ENCODE data around the gene DDN.

The DDN gene

DNA sequence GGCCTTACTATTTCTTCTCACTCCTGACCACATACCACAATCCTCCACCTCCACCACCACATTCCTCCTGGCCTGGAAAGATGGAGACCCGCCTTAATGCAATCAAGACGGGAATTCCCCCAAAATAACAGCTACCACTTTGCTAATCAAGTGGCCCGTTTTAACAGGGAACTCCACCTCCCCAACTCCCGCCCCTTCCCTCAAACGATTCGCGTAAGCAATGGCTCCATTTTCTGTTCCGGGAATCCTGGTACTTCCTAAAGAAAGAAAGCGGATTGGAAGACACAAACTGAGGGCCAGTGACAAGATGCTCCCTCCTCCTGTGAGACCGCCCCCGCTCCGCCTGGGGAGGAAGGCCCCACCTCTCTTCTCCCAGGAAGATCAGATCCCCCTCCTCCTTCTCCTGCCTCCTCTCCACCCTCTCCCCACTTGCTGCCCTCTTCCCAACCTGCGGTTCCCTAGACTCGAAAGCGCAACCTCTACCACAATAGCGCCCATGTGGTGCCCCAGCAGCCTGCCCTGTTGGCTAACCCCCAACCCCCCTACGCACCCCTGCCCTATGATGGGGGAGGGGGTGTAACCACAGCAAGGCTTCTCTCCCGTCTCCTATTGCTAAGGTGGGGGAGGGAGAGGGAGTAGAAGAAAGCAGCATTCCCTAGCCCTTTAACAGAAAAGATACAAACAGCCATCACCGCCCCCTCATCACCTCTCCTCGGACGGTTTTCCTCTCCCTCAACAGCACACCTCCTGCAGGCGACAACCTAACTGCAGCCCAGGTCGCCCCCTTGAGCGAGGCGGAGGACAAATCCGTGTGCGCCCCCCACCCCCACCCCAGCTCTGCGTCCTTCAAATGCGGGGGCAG, 42.7 kb downstream of the DDN start:
- peaks cover 8% of the 10 kb centered on the region; the same call in 1 of the 2 replicates for H3K4me1 ChIP-seq (ENCODE audit: insufficient read depth, low read length)
- H3K27ac ChIP-seq (ENCODE audit: low read depth, low read length) = peak overlapping the region; percentile 96
- no peaks in the 10 kb centered on the region for H3K27me3 ChIP-seq (ENCODE audit: insufficient read depth, low read length)
- H3K4me3 ChIP-seq (ENCODE audit: low read length) = peak overlapping the region; percentile 98
- H3K36me3 ChIP-seq (ENCODE audit: insufficient read depth, low read length) = peaks cover 42% of the 10 kb centered on the region
- 0% methylated on average over 27 of the region's 29 CpGs for WGBS
- peak overlapping the region; percentile 95 for H3K9ac ChIP-seq (ENCODE audit: low read depth, low read length)
- no peaks in the 10 kb centered on the region for H3K9me3 ChIP-seq (ENCODE audit: insufficient read depth, low read depth, low read length)

DNA sequence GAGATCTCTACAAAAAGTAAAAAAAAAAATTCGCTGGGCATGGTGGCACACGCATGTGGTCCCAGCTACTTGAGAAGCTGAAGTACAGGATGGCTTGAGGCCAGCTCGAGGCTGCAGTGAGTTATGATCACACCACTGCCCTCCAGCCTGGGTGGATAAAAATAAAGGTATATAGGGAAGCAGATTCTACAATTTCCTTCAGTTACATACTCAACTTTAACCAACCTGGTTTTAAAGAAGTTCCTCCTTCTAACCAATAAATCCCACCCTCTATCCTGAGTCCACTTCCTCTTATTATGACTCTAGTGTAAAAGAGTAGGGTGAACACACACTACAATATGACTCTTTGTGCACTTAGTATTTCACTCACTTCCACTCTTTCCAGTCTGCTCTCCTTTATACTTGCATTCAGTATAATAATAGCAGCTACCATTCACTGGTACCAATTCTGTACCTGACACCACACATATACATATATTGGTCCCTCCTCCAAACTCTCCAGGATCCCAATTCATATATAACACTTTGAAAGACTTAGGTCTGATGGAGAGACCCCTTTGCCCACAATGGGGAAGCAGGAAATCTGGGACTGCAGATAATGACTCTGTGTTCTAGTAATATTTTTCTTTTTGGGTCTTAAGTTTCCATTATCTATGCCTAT, 44.2 kb downstream of the DDN start:
- peaks cover 8% of the 10 kb centered on the region; the same call in 1 of the 2 replicates for H3K4me1 ChIP-seq (ENCODE audit: insufficient read depth, low read length)
- no peak overlapping the region for H3K9ac ChIP-seq (ENCODE audit: low read depth, low read length)
- 95% methylated on average over 3 of the region's 3 CpGs for WGBS
- peak overlapping the region; percentile 98 for H3K4me3 ChIP-seq (ENCODE audit: low read length)
- peaks cover 42% of the 10 kb centered on the region for H3K36me3 ChIP-seq (ENCODE audit: insufficient read depth, low read length)
- no peaks in the 10 kb centered on the region for H3K9me3 ChIP-seq (ENCODE audit: insufficient read depth, low read depth, low read length)
- no peaks in the 10 kb centered on the region for H3K27me3 ChIP-seq (ENCODE audit: insufficient read depth, low read length)
- H3K27ac ChIP-seq (ENCODE audit: low read depth, low read length) = no peak overlapping the region

- H3K27me3 ChIP-seq (ENCODE audit: insufficient read depth, low read length) = no peaks in the 10 kb centered on the region
- 93% methylated on average over 3 of the region's 3 CpGs for WGBS
- H3K4me1 ChIP-seq (ENCODE audit: insufficient read depth, low read length) = peaks cover 8% of the 10 kb centered on the region; the same call in 1 of the 2 replicates
- no peak overlapping the region for H3K27ac ChIP-seq (ENCODE audit: low read depth, low read length)
- H3K4me3 ChIP-seq (ENCODE audit: low read length) = no peak overlapping the region
- peaks cover 45% of the 10 kb centered on the region for H3K36me3 ChIP-seq (ENCODE audit: insufficient read depth, low read length)
- no peaks in the 10 kb centered on the region for H3K9me3 ChIP-seq (ENCODE audit: insufficient read depth, low read depth, low read length)
- no peak overlapping the region for H3K9ac ChIP-seq (ENCODE audit: low read depth, low read length)
These were observed 45.1 kb downstream of the DDN start for GRCh38 chr12:48954061-48954460.

DNA sequence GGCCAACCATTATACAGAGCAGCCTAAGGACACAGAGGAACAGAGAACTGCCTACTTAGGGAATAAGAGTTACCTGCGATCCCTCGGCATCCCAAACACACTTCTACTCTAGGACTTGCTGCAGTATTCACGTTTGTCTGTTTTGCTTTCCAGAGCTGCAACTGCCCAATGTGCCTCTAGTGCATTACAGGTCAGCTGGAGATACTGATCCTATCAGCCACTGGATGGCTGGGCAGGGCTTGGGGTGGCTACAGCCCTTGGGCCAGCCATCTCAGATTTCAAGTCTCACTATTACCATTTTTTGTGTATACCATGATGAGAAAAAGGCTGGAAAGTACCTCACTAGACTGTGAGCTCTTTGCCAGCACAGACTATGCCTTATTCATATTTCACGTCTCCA, 46.5 kb downstream of the DDN start:
- 90% methylated on average over 4 of the region's 4 CpGs for WGBS
- no peaks in the 10 kb centered on the region for H3K9me3 ChIP-seq (ENCODE audit: insufficient read depth, low read depth, low read length)
- no peaks in the 10 kb centered on the region for H3K27me3 ChIP-seq (ENCODE audit: insufficient read depth, low read length)
- H3K36me3 ChIP-seq (ENCODE audit: insufficient read depth, low read length) = peaks cover 49% of the 10 kb centered on the region
- no peak overlapping the region for H3K9ac ChIP-seq (ENCODE audit: low read depth, low read length)
- H3K4me1 ChIP-seq (ENCODE audit: insufficient read depth, low read length) = peaks cover 8% of the 10 kb centered on the region; the same call in 1 of the 2 replicates
- no peak overlapping the region for H3K4me3 ChIP-seq (ENCODE audit: low read length)
- H3K27ac ChIP-seq (ENCODE audit: low read depth, low read length) = no peak overlapping the region

GRCh38 chr12:48947727-48948126, 51.4 kb downstream of the DDN start:
- H3K27ac ChIP-seq (ENCODE audit: low read depth, low read length) = no peak overlapping the region
- H3K4me1 ChIP-seq (ENCODE audit: insufficient read depth, low read length) = no peaks in the 10 kb centered on the region
- WGBS = 94% methylated on average over 3 of the region's 3 CpGs
- no peaks in the 10 kb centered on the region for H3K9me3 ChIP-seq (ENCODE audit: insufficient read depth, low read depth, low read length)
- H3K4me3 ChIP-seq (ENCODE audit: low read length) = no peak overlapping the region
- H3K36me3 ChIP-seq (ENCODE audit: insufficient read depth, low read length) = peaks cover 19% of the 10 kb centered on the region
- no peaks in the 10 kb centered on the region for H3K27me3 ChIP-seq (ENCODE audit: insufficient read depth, low read length)
- no peak overlapping the region for H3K9ac ChIP-seq (ENCODE audit: low read depth, low read length)

DNA sequence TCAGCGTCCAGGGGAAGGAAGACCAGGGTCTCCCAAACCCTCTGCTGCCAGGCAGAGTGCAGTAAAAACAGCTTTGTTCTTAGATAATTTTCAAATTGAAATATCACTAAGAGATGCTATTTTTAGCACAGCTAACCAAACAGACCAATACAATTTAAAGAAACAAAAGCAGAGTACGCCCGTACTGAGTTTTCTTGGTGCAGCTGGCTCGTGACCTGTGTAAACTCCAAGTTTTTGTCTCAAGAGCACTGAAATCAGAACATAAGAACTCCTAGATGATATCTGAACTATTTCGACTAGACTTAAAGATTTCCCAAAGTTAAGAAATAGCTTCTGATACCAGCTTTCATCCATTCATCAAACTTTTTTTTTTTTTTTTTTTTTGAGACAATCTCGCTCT, 52.2 kb downstream of the DDN start:
- WGBS = 95% methylated on average over 6 of the region's 6 CpGs
- Histone ChIP-seq H3K9ac (ENCODE audit: low read depth, low read length) (no peak overlapping the region), H3K27me3 (ENCODE audit: insufficient read depth, low read length) (no peaks in the 10 kb centered on the region), H3K27ac (ENCODE audit: low read depth, low read length) (no peak overlapping the region), H3K36me3 (ENCODE audit: insufficient read depth, low read length) (peaks cover 13% of the 10 kb centered on the region), H3K4me3 (ENCODE audit: low read length) (no peak overlapping the region), H3K9me3 (ENCODE audit: insufficient read depth, low read depth, low read length) (no peaks in the 10 kb centered on the region), H3K4me1 (ENCODE audit: insufficient read depth, low read length) (no peaks in the 10 kb centered on the region)

- Histone ChIP-seq H3K4me3 (ENCODE audit: low read length) (no peak overlapping the region), H3K27me3 (ENCODE audit: insufficient read depth, low read length) (no peaks in the 10 kb centered on the region), H3K36me3 (ENCODE audit: insufficient read depth, low read length) (peaks cover 18% of the 10 kb centered on the region; the same call in 1 of the 2 replicates), H3K4me1 (ENCODE audit: insufficient read depth, low read length) (no peaks in the 10 kb centered on the region), H3K9ac (ENCODE audit: low read depth, low read length) (no peak overlapping the region), H3K27ac (ENCODE audit: low read depth, low read length) (no peak overlapping the region), H3K9me3 (ENCODE audit: insufficient read depth, low read depth, low read length) (no peaks in the 10 kb centered on the region)
These were observed 53.0 kb downstream of the DDN start for GRCh38 chr12:48946205-48946604.
